Measurements from ENCODE around the gene PEX16. TPM values are rescaled to one million over a fixed set of nuclear protein-coding genes. Genes with fewer than 3 reads are reported as not detected.
A peak's percentile ranks its signal among the peaks of the same experiment; 100 is the strongest.

Gene PEX16
- total RNA-seq, 5 donors from 2014 or later (not counting 1 experiment from before 2014, with no cell fraction given): 49.4 to 87.5 (median 65.2) TPM

DNA sequence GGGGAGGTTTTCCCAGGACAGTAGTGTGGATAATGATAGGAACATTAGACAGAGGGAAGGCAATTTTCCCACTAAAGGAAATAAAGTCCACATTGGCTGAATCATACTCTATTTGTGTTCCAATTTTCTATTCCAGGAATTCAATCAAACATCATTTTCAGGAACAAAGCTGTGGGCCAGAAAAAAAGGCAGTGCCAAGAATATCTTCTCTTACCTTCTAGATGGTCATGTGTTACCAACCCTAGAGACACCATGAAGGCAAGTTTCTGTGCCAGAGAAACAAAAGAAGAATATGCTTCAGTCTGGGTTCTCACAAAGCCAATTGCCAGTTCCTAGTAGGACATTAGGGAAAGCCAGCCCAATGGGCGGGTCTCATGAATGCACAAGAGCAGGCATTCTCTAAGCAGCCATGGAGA, 32.3 kb upstream of the PEX16 start:
- no peak overlapping the region for H3K27ac Mint-ChIP-seq
- H3K4me3 Mint-ChIP-seq: no peak overlapping the region
- H3K9me3 Mint-ChIP-seq: no peaks in the 10 kb centered on the region
- no peaks in the 10 kb centered on the region for H3K4me1 ChIP-seq (ENCODE audit: control insufficient read depth in 1 of 2, extremely low read depth in 1 of 2, insufficient read depth in 2 of 2, low read length in 2 of 2)
- peaks cover 5 to 77% of the 10 kb centered on the region in 2 donors for H3K36me3 ChIP-seq (ENCODE audit: control insufficient read depth in 2 of 2, extremely low read depth in 1 of 2, insufficient read depth in 1 of 2, low read length in 1 of 2)
- DNase-seq: no peak
- no peaks in the 10 kb centered on the region for H3K27me3 Mint-ChIP-seq
- WGBS (ENCODE audit: insufficient coverage): 100% methylated on average over 1 of the region's 1 CpG
- ATAC-seq (replicated peaks in 1 of 4): no peak
- no peak overlapping the region for H3K27ac ChIP-seq (ENCODE audit: low read length)
- peaks cover 62% of the 10 kb centered on the region for H3K36me3 Mint-ChIP-seq
- CTCF ChIA-PET: interaction anchor here (0.7 to 1.6 kb wide), 2 partner anchors 15 to 19 kb away, joined by 3 to 10 read pairs; no protein-coding TSS in a partner anchor
- no peaks in the 10 kb centered on the region for H3K4me1 Mint-ChIP-seq
- POLR2A ChIA-PET: no interaction called here
- no peak overlapping the region for H3K4me3 ChIP-seq (ENCODE audit: control insufficient read depth in 1 of 2, extremely low read depth in 1 of 2, low read length in 1 of 2)
- H3K27me3 ChIP-seq (replicated peaks in 1 of 2; ENCODE audit: control insufficient read depth in 2 of 2, extremely low read depth in 1 of 2, insufficient read depth in 2 of 2, low read length in 1 of 2): no peaks in the 10 kb centered on the region
- H3K9me3 ChIP-seq: no peaks in the 10 kb centered on the region

DNA sequence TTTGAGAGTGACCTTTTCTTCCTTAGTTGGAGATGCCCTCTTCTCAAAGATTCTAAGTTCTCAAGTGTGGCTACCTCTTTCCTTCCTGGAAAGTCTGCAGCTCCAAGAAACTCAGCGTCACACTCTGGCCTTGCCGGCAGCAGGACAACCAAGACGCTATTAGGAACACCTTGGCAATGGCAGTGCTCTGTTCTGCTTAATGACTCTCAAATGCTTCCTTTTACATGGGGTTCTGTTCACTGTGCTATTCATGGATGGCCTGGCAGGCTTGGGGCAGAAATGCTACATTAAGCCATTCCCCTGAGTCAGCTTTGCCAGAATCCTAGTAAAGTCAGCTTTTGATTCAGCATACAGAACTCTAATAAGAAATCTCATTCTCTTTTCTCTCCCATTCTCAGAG, 30.7 kb upstream of the PEX16 start:
- Histone ChIP-seq H3K27me3 (replicated peaks in 1 of 2; ENCODE audit: control insufficient read depth in 2 of 2, extremely low read depth in 1 of 2, insufficient read depth in 2 of 2, low read length in 1 of 2) (no peaks in the 10 kb centered on the region), H3K9me3 (no peaks in the 10 kb centered on the region), H3K27ac (ENCODE audit: low read length) (no peak overlapping the region), H3K4me3 (ENCODE audit: control insufficient read depth in 1 of 2, extremely low read depth in 1 of 2, low read length in 1 of 2) (no peak overlapping the region), H3K4me1 (ENCODE audit: control insufficient read depth in 1 of 2, extremely low read depth in 1 of 2, insufficient read depth in 2 of 2, low read length in 2 of 2) (no peaks in the 10 kb centered on the region), H3K36me3 (ENCODE audit: control insufficient read depth in 2 of 2, extremely low read depth in 1 of 2, insufficient read depth in 1 of 2, low read length in 1 of 2) (peaks cover 5 to 88% of the 10 kb centered on the region in 2 donors)
- ATAC-seq (replicated peaks in 1 of 4) (no peak), DNase-seq (no peak)
- WGBS (ENCODE audit: insufficient coverage): 100% methylated on average over 3 of the region's 3 CpGs
- H3K4me1 Mint-ChIP-seq: no peaks in the 10 kb centered on the region
- CTCF ChIA-PET: no interaction called here
- H3K4me3 Mint-ChIP-seq: no peak overlapping the region
- no peak overlapping the region for H3K27ac Mint-ChIP-seq
- no peaks in the 10 kb centered on the region for H3K27me3 Mint-ChIP-seq
- POLR2A ChIA-PET: no interaction called here
- peaks cover 73% of the 10 kb centered on the region for H3K36me3 Mint-ChIP-seq
- H3K9me3 Mint-ChIP-seq: no peaks in the 10 kb centered on the region

DNA sequence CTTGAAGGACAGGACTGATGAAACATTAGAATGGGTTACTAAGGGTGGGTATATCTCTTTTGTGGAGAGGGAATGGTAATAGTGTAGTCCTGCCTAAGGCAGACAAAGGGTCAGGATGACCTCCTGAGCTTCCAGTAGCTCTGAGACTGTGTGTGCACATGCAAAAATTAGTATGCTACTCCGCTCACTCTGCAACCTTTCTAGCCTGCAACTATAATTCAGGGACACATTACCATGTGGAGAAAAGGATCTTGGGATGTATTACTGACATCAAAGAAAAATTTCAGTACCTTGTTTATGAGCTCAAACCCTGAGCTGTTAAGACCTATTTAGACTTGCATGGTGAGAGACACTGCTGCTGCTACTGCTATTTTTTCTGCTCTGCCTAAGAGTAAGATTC, 30.2 kb upstream of the PEX16 start:
- Mint-ChIP-seq H3K27ac (no peak overlapping the region), H3K4me3 (no peak overlapping the region), H3K36me3 (peaks cover 69% of the 10 kb centered on the region), H3K4me1 (no peaks in the 10 kb centered on the region), H3K9me3 (no peaks in the 10 kb centered on the region), H3K27me3 (no peaks in the 10 kb centered on the region)
- Histone ChIP-seq H3K27me3 (replicated peaks in 1 of 2; ENCODE audit: control insufficient read depth in 2 of 2, extremely low read depth in 1 of 2, insufficient read depth in 2 of 2, low read length in 1 of 2) (no peaks in the 10 kb centered on the region), H3K36me3 (ENCODE audit: control insufficient read depth in 2 of 2, extremely low read depth in 1 of 2, insufficient read depth in 1 of 2, low read length in 1 of 2) (peaks cover 8 to 85% of the 10 kb centered on the region in 2 donors), H3K9me3 (no peaks in the 10 kb centered on the region), H3K4me3 (ENCODE audit: control insufficient read depth in 1 of 2, extremely low read depth in 1 of 2, low read length in 1 of 2) (no peak overlapping the region), H3K27ac (ENCODE audit: low read length) (no peak overlapping the region), H3K4me1 (ENCODE audit: control insufficient read depth in 1 of 2, extremely low read depth in 1 of 2, insufficient read depth in 2 of 2, low read length in 2 of 2) (no peaks in the 10 kb centered on the region)
- WGBS (ENCODE audit: insufficient coverage): no CpG with 5 or more reads among the region's 1 CpG
- ATAC-seq (replicated peaks in 1 of 4): no peak
- CTCF ChIA-PET: no interaction called here
- POLR2A ChIA-PET: no interaction called here
- DNase-seq: no peak

DNA sequence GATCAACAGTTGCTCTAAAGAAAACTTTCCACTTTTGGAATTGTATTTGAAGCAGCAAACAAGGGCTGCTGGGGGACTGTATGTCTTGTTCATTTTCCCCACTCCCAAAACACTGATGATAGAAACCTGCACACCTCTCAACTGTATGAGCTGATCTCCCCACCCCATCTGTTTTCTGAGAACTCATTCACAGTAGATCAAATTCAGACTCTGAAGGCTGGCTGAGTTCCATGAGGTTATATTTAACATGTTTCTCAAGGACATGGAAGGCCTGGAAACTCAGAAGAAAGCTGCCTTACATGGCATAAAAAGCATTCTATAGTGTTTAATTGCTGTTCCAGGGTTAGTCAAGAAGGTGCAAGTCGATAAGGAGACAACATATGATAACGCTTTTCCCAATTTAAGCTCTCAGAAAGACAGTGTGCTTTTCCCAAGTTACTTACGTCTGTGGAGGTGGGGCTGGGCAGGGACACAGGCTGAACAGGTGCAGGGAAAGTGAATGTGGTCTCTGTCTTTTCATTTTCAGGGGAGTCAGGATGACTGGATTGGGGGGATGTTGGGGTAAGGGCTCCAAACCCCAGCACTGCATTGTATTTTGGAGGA, 27.8 kb upstream of the PEX16 start:
- peaks cover 73% of the 10 kb centered on the region for H3K36me3 Mint-ChIP-seq

DNA sequence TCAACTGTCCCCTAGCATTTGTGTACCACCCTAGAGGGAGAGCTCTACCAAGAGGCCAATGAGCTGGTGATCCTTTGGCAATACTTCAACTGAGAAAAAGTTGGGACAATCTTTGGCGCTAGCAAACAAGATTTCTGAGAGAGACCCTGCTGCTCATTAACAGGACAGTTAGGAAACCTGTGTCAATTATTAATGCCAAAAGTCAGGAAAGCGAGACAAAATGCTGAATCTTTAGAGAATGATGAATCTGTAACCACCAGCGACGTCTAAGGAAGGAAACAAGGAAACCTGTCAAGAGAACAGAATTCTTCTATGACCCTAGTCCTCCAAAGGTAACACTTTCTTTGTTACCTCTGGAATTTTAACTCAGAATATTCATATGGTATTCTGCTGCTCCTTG, 24.7 kb upstream of the PEX16 start:
- Histone ChIP-seq H3K4me1 (ENCODE audit: control insufficient read depth in 1 of 2, extremely low read depth in 1 of 2, insufficient read depth in 2 of 2, low read length in 2 of 2) (no peaks in the 10 kb centered on the region), H3K27me3 (replicated peaks in 1 of 2; ENCODE audit: control insufficient read depth in 2 of 2, extremely low read depth in 1 of 2, insufficient read depth in 2 of 2, low read length in 1 of 2) (no peaks in the 10 kb centered on the region), H3K9me3 (no peaks in the 10 kb centered on the region), H3K36me3 (ENCODE audit: control insufficient read depth in 2 of 2, extremely low read depth in 1 of 2, insufficient read depth in 1 of 2, low read length in 1 of 2) (peaks cover 3 to 43% of the 10 kb centered on the region in 2 donors), H3K4me3 (ENCODE audit: control insufficient read depth in 1 of 2, extremely low read depth in 1 of 2, low read length in 1 of 2) (no peak overlapping the region), H3K27ac (ENCODE audit: low read length) (no peak overlapping the region)
- CTCF ChIA-PET: interaction anchor here (0.6 to 1.1 kb wide), 4 partner anchors 22 to 61 kb away, joined by 3 to 4 read pairs (median 3); no protein-coding TSS in a partner anchor
- H3K27ac Mint-ChIP-seq: peak overlapping the region in 1 of 2 donors; percentile 19
- DNase-seq (no peak), ATAC-seq (replicated peaks in 1 of 4) (no peak)
- POLR2A ChIA-PET: interaction anchor here in 1 of 2 donors (0.5 kb wide), 1 partner anchor 119 kb away, joined by 3 read pairs; no protein-coding TSS in a partner anchor
- H3K27me3 Mint-ChIP-seq: no peaks in the 10 kb centered on the region
- H3K36me3 Mint-ChIP-seq: peaks cover 55% of the 10 kb centered on the region
- 95% methylated on average over 4 of the region's 4 CpGs for WGBS (ENCODE audit: insufficient coverage)
- no peaks in the 10 kb centered on the region for H3K4me1 Mint-ChIP-seq
- H3K4me3 Mint-ChIP-seq: no peak overlapping the region
- no peaks in the 10 kb centered on the region for H3K9me3 Mint-ChIP-seq

More for the DNA sequence above, 27.8 kb upstream of the PEX16 start:
- ChIA-PET POLR2A (no interaction called here), CTCF (interaction anchor here in 1 of 2 donors (0.6 kb wide), 1 partner anchor 18 kb away, joined by 13 read pairs; no protein-coding TSS in a partner anchor)
- Mint-ChIP-seq H3K9me3 (no peaks in the 10 kb centered on the region), H3K27me3 (no peaks in the 10 kb centered on the region), H3K4me3 (no peak overlapping the region), H3K27ac (no peak overlapping the region), H3K4me1 (no peaks in the 10 kb centered on the region)
- Histone ChIP-seq H3K27me3 (replicated peaks in 1 of 2; ENCODE audit: control insufficient read depth in 2 of 2, extremely low read depth in 1 of 2, insufficient read depth in 2 of 2, low read length in 1 of 2) (no peaks in the 10 kb centered on the region), H3K4me3 (ENCODE audit: control insufficient read depth in 1 of 2, extremely low read depth in 1 of 2, low read length in 1 of 2) (no peak overlapping the region), H3K36me3 (ENCODE audit: control insufficient read depth in 2 of 2, extremely low read depth in 1 of 2, insufficient read depth in 1 of 2, low read length in 1 of 2) (peaks cover 8 to 65% of the 10 kb centered on the region in 2 donors), H3K27ac (ENCODE audit: low read length) (no peak overlapping the region), H3K9me3 (no peaks in the 10 kb centered on the region), H3K4me1 (ENCODE audit: control insufficient read depth in 1 of 2, extremely low read depth in 1 of 2, insufficient read depth in 2 of 2, low read length in 2 of 2) (no peaks in the 10 kb centered on the region)
- ATAC-seq (replicated peaks in 1 of 4): no peak
- 100% methylated on average over 3 of the region's 3 CpGs for WGBS (ENCODE audit: insufficient coverage)
- no peak for DNase-seq

DNA sequence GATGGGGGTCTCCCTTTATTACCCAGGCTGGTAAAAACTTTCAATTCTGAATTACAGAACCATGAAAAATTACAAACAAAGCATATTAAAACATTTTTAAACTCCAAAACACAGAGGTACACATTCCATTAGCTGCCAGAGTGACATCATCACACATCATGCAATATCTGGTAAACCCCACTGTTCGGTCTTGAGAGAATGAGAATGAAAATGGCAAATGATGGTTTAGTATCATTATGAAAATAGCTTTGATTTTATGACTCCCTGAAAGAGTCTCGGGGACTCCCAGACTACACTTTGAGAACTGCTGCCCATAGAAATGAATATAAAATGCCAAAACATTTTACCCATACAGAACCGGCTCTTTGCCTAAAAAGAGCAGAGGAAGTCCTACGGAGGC, 23.6 kb upstream of the PEX16 start:
- Mint-ChIP-seq H3K27ac (no peak overlapping the region), H3K36me3 (peaks cover 54% of the 10 kb centered on the region), H3K4me1 (peaks cover 0 to 1% (median 0%) of the 10 kb centered on the region in 3 donors), H3K9me3 (no peaks in the 10 kb centered on the region), H3K27me3 (no peaks in the 10 kb centered on the region), H3K4me3 (no peak overlapping the region)
- ChIA-PET CTCF (interaction anchor here in 1 of 2 donors (1.1 kb wide), 1 partner anchor 24 kb away, joined by 3 read pairs; no protein-coding TSS in a partner anchor), POLR2A (no interaction called here)
- ATAC-seq (replicated peaks in 1 of 4) (no peak), DNase-seq (no peak)
- WGBS (ENCODE audit: insufficient coverage): 80% methylated on average over 2 of the region's 4 CpGs
- H3K27ac ChIP-seq (ENCODE audit: low read length): no peak overlapping the region
- no peaks in the 10 kb centered on the region for H3K27me3 ChIP-seq (replicated peaks in 1 of 2; ENCODE audit: control insufficient read depth in 2 of 2, extremely low read depth in 1 of 2, insufficient read depth in 2 of 2, low read length in 1 of 2)
- H3K36me3 ChIP-seq (ENCODE audit: control insufficient read depth in 2 of 2, extremely low read depth in 1 of 2, insufficient read depth in 1 of 2, low read length in 1 of 2): peaks cover 3 to 45% of the 10 kb centered on the region in 2 donors
- no peak overlapping the region for H3K4me3 ChIP-seq (ENCODE audit: control insufficient read depth in 1 of 2, extremely low read depth in 1 of 2, low read length in 1 of 2)
- H3K4me1 ChIP-seq (ENCODE audit: control insufficient read depth in 1 of 2, extremely low read depth in 1 of 2, insufficient read depth in 2 of 2, low read length in 2 of 2): no peaks in the 10 kb centered on the region
- no peaks in the 10 kb centered on the region for H3K9me3 ChIP-seq
